Measurements from ENCODE around the gene TEKT3. TPM values are rescaled to one million over a fixed set of nuclear protein-coding genes. Genes with fewer than 3 reads are reported as not detected.

TEKT3 gene
- total RNA-seq, 1 donor from 2014 or later: 1.2 TPM

DNA sequence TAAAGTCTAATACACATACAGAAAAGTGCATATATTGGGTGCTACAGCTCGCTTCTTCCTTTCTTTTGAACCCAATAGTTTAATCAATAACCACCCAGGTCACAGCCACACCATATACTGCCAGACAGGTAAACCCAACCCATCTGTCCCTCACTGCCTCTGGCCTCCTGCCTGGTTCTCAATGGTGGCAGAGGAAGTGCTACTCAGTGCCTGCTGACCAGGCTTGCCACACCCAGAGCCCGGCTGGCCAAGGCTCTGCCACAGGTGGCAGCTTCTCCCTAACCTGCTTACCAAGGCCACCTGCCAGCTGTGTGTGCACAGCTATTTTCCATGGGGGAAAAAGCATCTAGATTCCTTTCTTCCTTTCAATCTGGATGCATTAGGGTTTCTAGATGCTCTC lies 76.9 kb downstream of the TEKT3 start:
- DNase-seq: no peak

DNA sequence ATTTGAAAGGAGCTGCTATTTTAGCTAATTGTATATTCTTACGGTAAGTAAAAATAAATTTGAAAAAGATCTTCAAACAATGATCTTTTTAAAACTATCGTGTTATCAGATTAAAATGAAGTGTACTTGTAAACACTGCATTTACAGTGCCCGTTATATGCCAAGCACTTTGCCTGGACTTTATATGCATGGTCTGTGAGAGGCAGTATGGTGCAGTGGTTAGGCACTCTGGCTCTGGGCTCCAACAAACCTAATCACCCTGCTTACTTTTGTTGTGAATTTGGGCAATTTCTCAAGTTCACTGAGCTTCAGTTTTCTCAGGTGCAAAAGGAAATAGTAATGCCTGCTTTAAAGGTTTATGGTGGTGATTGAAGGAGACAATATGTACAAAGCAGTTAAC lies 77.7 kb downstream of the TEKT3 start:
- DNase-seq: no peak

DNA sequence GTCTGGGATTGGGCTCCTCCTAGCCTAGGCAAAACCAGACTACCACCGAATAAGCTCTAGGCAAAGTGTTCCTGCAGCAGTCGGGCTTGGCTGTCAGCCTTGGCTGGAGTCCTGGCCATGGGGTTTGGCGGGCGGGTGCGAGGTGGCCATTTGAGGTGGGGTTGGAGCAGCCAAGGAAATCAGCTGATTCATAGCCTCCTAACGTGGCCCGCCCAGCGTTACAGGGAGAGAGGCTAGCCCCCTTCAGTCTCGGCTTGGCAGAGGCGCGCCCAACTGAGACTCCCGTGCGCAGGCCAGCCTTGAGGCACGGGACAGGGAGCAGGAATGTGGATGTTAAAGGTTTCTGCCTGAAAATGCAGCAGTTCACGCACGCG lies 78.2 kb downstream of the TEKT3 start:
- peak; percentile 58 for DNase-seq

DNA sequence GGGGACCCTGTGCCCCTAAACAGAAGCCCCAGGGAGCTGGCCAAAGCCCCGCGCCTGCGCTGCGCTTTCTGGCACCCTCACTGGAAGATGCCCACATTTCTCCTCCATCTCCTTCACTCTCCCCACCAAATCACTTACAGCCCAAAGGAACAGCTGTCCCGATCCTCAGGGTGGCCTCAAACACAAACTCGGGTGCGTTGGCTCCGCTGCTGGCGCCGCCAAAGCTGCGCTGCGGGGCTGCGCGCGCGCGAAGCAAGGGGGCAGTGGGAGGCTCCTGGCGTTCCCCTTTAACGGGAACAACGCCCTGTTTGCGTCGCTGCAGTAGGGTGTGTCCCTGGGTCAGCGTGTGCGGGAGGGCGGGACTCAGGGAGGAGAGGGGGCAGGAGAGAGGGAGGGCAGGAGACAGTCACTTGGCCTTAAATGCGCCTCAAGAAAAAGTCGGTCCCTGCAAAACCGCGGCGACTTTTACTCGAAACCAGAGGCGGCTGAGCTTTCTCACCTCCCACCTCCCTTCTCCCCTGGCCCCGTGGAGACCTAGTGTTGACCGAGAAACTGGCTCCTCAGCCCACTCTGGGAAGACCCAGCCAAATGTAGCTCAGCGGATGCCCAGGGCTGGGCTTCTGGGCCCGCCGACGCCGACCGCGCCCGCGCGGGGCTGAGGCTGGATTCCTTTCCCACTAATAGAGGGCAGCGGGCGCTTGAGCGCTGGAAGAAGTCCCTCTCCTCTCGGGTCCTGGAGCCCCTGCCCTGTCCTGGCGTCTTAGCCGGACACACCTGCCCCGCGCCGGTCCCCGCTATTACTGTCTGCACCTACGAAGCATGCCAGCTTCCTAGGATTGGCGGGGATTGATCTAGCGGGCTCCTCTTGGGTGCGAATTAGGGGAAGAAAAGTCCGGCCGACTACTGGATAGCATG lies 78.8 kb downstream of the TEKT3 start:
- peak; percentile 78 for DNase-seq

DNA sequence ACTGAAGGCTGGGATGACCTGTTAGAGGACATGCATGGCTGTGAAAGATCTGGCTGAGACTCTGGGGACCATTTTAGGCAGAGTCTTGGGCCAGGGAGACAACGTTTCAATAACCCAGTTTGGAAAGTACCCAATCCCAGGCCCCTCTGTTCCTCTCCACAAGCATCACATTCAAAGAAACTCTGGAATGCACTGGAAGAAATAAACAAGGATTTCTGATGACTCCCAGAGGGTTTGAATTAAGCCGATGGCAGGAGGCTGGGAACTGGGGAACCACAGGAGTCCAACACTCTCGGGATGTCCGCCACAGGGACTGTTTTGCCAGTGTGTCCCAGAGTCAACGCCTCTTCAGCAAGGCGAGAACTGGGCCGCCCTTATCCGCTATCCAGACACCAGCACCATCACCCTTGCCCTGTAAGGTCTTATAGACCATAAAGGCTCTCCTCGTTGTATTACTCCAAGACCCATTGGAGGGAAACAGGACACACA lies 79.6 kb downstream of the TEKT3 start:
- no peak for DNase-seq

DNA sequence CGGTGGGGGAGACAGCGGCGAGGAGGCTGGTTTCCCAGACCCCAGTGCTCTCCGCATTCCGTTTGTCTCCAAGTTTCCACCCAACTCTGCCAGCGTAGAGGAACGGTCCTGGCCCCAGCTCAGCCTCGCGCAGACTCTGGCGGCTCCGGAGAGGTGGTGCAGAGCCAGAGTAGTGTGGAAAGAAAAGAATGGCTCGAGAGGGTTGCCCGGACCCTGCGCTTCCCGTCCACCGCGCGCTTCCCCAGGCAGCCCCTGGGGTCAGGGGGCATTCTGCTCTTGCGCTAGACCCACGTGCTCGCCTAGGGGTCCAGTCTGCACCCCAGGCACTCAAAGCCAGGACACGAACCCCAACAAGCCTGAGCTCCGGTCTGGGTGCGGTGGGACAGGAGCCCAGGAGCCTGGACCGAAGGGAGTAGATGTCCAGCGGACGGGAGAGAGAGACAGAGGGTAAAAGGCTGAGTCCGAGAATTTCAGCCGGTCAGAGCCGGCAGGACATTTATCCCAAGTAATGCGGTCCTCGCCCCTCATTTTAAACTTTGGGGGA lies 80.1 kb downstream of the TEKT3 start:
- no peak for DNase-seq

DNA sequence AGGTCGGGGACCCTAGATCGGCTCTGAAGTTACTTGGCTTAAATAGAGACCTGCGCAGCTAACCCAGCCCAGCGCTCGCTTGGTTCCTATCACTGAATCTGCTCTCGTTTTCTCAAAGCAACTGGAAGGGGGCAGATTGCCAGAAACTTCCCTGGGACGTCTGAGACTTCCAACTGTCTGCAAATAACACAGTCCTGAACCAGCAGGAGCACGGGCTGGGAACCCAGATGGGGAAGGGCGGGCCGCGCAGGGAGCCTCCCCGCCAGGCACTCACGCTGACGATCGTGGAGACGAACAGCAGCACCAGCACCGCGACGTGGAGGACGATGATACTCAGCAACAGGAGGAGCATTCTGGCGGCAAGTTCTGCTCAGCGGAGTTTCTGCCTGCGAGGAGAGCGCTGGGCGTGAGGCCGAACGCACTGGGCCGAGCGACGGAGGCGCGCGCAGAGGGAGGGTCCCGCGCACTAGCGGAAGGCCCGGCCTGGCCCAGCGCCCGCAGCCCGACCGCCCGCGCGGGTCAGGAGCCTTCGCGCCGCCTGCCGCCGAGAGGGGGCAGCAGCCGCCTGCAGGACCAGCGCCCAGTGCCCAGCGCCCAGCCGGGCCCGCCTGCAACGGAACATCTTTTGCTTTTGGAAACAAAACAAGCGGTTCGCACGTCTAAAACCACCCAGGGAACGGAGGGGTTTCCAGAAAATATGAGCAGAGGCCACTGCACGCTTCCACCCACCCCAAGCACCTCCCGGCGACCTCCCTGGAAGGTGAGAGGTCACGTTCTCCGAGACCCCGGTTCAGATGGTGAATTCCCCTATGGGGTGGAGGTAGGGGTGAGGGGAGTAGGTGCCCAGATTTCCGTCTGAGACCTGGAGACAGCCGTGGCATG lies 80.8 kb downstream of the TEKT3 start:
- peak; percentile 72 for DNase-seq

DNA sequence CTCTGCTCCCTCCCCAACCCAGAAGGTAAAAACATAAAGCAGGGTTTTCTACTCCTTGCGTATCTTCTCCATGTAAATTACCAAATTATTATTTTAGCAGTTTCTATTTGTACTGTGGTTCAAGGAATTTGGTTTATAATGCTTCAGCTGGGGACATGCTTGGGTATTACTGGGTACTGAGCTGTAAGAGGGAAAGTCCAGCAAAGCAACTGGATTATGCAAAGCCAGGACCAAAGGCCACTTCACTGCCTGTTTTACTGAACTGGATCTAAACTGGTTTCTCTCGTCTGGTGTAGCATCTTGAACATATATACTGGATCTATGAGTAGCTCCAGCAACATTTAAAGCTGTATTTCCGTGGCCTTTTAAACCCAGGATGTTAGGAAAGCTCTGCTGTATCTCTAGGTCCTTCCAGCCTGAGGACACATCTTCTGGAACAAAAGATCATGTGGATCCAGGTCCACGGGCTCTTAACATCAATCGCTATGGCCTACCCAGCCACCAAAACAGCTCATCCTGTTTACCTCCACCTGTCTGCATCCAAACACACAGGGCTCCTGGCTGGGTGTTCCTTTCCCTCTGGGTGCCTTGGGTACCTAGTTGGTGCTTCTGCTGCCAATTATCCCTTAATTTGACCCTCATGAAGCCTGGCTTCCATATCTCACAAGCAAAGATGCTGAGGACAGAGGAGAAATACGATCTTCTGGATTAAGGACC lies 83.4 kb downstream of the TEKT3 start:
- no peak for DNase-seq

DNA sequence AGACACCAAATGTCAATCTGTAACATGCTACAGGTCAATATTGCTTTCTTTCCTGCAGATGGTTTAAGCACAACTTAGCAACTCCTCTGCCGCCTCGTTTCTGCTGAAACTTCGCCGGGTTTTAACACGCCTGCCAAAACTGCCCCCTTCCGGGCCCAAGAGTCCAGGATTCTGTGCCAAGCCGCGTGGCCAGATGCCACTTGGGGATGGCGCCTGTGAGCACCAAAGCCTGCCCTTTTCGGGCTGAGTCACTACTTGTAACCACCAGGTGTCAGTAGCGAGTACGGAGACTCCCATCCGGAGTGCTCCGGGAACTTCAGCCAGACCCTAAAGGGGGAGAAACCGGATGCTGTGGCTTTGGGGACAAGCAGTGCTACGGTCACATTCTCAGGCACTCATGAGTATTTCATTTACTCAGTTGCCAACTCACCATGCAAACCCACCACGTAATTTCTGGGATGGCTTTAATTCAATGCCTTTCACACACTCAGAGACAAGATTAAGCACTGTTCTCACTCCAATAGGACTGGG lies 84.1 kb downstream of the TEKT3 start:
- peak; percentile 84 for DNase-seq

DNA sequence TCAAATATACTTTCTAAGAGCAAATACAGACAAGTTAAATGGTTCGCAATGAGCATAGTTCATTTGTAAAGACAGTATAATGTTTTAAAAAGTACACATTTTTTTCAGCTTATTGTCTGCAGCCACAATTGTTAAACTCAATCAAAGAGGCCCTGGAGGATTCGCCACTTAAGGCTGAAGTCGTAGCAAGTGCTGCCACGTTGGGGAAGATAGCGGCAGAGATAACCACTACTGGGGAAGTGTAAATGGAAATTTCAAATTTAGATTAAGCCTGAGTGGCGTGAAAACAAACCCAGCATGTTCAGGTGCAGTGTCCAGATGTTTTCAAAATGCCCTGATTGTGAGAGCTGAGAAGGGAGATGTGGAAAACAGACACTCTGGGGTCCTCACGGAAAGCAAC lies 84.7 kb downstream of the TEKT3 start:
- no peak for DNase-seq

DNA sequence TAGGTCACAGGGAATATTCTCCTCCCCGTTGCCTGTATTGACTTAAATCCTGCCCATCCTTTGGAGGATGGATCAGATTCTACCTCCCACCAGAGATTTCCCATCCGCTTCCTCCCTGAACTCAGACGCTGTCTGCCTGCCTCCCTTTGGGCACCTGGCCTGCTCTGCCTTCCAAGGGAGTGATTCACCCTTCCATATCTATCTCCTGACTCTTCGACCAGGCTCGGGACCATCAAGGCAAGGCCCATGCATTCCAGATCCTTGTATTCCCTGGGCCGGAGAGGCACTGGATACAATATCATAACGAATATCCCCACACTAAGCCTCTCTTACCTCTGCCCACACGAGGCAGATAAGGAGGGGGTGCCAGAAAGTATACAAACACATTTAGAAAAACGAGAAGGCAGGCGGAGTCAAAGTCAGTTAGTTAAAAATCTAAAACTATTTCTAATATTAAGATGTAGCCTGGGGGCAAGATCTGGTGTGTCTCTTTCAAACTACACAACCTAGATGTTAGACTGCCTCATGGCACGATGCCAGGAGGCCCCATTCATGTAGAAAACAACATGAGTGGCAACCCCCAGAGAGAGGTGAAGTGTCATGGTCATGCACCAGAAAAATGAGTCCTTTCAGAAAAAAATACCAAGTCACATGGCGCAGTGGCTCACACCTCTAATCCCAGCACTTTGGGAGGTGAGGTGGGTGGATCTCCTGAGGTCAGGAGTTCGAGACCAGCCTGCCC lies 85.5 kb downstream of the TEKT3 start:
- no peak for DNase-seq

Small RNA genes lying within 50 kb of the gene (small RNA-seq; reads per million reads assigned to genes)
- not detected for gene RNU6-799P

Other genes starting within 250 kb of the TEKT3 start
- 12.0 TPM for gene PMP22, start 76.3 kb downstream of the TEKT3 start, total RNA-seq
- gene CDRT4, start 126.0 kb upstream of the TEKT3 start, total RNA-seq: 10.0 TPM
- 64.6 TPM for gene TVP23C, start 221.9 kb upstream of the TEKT3 start, total RNA-seq

Measured in occipital lobe (tissue), 3 donors.